NB4 (cell line): Measurements from ENCODE around the gene TRAPPC8.
A peak's percentile ranks its signal among the peaks of the same experiment; 100 is the strongest.
"Not testable (repeated sequence)": the region's sequence is repeated elsewhere in the genome, so short reads cannot be mapped to it uniquely, and the experiment has no call there.

Source experiments
- DNase-seq: peaks from one replicate; pipeline ENCODE4 v3.0.0; 2010; ENCODE audit warnings: low read depth
- H3K4me3 ChIP-seq: one replicate; pipeline ENCODE4 v1.5.1; 2011; ENCODE audit warnings: mild to moderate bottlenecking, low read depth, low read length, moderate library complexity
- CTCF ChIP-seq: IDR thresholded peaks from one replicate; pipeline ENCODE4 v1.5.1; 2012; ENCODE audit warnings: low read depth, low read length
- MAX ChIP-seq: IDR thresholded peaks from 2 replicates; pipeline ENCODE4 v1.6.1; 2011; ENCODE audit warnings: low read depth, low read length
- MYC ChIP-seq: IDR thresholded peaks from 2 replicates; pipeline ENCODE4 v1.6.1; 2011; ENCODE audit warnings: low read depth, low read length
- POLR2A ChIP-seq: IDR thresholded peaks from 2 replicates; pipeline ENCODE4 v1.6.1; 2011; ENCODE audit warnings: mild to moderate bottlenecking; ENCODE audit not compliant: insufficient read length; ENCODE audit errors: extremely low read depth

Gene TRAPPC8

GRCh38 chr18:31946305-31947046 is 3.5 kb upstream of the TRAPPC8 start:
- TF ChIP-seq MYC (no peak), CTCF (no peak), MAX (no peak), POLR2A (no peak)
- DNase-seq, result no peak
- no peak overlapping the region for H3K4me3 ChIP-seq

GRCh38 chr18:31943878-31944816 is 1.2 kb upstream of the TRAPPC8 start:
- TF ChIP-seq MYC, result no peak
- TF ChIP-seq POLR2A, result no peak
- TF ChIP-seq CTCF, result no peak
- no peak for TF ChIP-seq MAX
- DNase-seq, result peak; percentile 33
- peak overlapping the region; percentile 88 for H3K4me3 ChIP-seq

- DNase-seq, result peak; percentile 79
- H3K4me3 ChIP-seq, result peak overlapping the region; percentile 87
- TF ChIP-seq CTCF, result no peak
These were observed 483 bp downstream of the TRAPPC8 start for GRCh38 chr18:31942291-31942998.

GRCh38 chr18:31941010-31941809 is 1.7 kb downstream of the TRAPPC8 start:
- no peak for TF ChIP-seq MYC
- TF ChIP-seq CTCF, result no peak
- no peak for TF ChIP-seq MAX
- no peak for TF ChIP-seq POLR2A

GRCh38 chr18:31934773-31935172 is 8.2 kb downstream of the TRAPPC8 start:
- not testable (repeated sequence) for DNase-seq, H3K4me3 ChIP-seq

More at GRCh38 chr18:31941010-31941809, 1.7 kb downstream of the TRAPPC8 start:
- no peak for DNase-seq
- peak overlapping the region; percentile 87 for H3K4me3 ChIP-seq

GRCh38 chr18:31931886-31932240 is 11.1 kb downstream of the TRAPPC8 start:
- no peak overlapping the region for H3K4me3 ChIP-seq
- no peak for DNase-seq
- TF ChIP-seq CTCF (no peak), MYC (no peak), POLR2A (no peak), MAX (no peak)
